ENCODE results near the gene PPP1R7.

The PPP1R7 gene

GRCh38 chr2:241120440-241120839 is 29.8 kb upstream of the PPP1R7 start:
- no peak for DNase-seq (ENCODE audit: low spot score)

- DNase-seq (ENCODE audit: low spot score), result no peak
Observed at GRCh38 chr2:241121008-241121407, 29.3 kb upstream of the PPP1R7 start.

DNA sequence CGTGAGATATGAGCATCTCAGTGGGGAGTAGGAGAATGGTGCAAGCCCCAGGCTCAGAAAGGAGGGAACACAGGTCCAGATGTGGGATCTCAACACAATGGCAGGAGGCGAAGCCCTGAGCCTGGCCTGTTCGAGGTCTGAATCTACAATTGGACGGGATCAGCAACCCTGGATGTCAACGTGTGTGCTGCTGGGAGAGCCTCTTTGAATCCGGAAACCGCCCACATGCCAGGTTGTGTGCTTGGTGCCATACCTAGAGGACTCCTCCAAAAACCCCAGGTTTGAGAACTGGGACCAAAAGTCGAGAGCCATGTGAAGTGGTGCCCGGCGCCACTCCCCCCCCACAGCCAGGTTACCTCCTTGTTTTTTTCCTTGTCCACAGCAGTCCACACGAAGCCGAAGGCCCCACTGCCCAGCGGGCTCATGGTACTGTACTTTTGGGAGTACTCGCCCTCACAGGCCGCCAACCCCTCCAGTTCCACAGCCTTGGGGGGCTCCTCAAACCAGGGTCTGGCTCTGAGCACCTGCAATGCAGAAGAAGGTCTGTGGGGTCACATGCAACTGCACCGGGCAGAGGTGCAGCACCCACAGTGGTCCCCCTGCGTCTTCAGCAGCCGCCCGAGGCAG is 27.8 kb upstream of the PPP1R7 start:
- DNase-seq (ENCODE audit: low spot score), result no peak

- DNase-seq (ENCODE audit: low spot score), result no peak
Observed at GRCh38 chr2:241123816-241124536, 26.3 kb upstream of the PPP1R7 start.

- DNase-seq (ENCODE audit: low spot score), result no peak
Observed at GRCh38 chr2:241125626-241126025, 24.6 kb upstream of the PPP1R7 start.

DNA sequence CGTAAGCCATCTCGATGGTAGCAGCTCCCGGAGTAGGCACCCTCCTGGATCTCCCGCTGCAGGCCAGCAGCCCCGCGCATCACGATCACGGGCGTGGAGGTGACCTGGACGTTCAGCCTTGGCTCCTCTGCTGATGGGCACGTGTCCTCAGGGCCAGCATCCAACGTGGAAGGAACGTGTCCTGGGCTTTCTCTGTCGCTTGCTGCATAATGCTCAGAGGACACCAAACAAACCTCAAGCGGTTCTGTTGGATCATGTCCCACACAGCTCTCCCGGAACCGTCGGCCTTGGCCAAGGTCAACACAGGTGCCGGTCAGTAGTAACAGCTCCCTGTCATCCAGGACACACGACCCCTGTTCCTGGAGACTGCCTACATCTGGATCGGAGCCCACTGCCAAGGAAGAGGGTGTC is 24.1 kb upstream of the PPP1R7 start:
- no peak for DNase-seq (ENCODE audit: low spot score)

- DNase-seq (ENCODE audit: low spot score), result no peak
Observed at GRCh38 chr2:241126771-241127202, 23.5 kb upstream of the PPP1R7 start.

- DNase-seq (ENCODE audit: low spot score), result no peak
Observed at GRCh38 chr2:241128266-241128665, 22.0 kb upstream of the PPP1R7 start.

GRCh38 chr2:241129086-241129871 is 21.0 kb upstream of the PPP1R7 start:
- DNase-seq (ENCODE audit: low spot score), result no peak

DNA sequence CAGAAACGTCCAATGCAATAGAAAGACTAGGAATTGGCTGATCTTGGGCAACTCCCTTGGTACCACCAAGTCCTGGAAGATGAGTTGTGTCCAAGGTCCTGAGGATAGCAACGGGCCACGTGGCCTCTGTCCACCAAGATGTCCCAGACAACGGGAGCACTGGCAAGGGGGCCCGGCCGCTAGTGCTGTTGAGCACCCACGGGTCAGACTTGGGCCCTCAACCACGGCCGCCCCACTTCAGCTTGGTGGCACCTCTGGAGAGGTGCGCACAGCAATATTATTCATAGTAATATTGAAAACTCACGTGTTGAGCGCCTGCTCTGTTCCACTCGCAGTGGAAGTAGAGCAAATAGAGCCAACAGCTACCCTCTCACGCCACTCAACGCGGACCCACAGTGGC is 20.0 kb upstream of the PPP1R7 start:
- DNase-seq (ENCODE audit: low spot score), result no peak

- DNase-seq (ENCODE audit: low spot score), result no peak
Observed at GRCh38 chr2:241131531-241131930, 18.7 kb upstream of the PPP1R7 start.

GRCh38 chr2:241132538-241133435 is 17.5 kb upstream of the PPP1R7 start:
- no peak for DNase-seq (ENCODE audit: low spot score)

DNA sequence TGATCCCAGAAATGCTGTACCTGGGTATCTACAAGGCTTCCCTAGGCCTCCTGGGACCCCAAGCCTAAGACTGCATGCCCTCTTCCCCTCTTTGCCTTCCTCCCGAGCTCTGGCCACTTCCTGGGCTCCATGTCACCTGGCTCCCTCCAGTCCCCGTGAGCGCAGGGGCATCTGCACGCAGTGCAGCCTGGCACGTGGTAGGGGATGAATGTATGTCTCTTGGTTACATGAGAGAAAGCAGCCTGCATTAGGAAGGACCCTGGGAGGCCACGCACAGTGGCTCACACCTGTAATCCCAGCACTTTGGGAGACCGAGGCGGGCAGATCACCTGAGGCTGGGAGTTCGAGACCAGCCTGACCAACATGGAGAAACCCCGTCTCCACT is 16.8 kb upstream of the PPP1R7 start:
- no peak for DNase-seq (ENCODE audit: low spot score)

DNA sequence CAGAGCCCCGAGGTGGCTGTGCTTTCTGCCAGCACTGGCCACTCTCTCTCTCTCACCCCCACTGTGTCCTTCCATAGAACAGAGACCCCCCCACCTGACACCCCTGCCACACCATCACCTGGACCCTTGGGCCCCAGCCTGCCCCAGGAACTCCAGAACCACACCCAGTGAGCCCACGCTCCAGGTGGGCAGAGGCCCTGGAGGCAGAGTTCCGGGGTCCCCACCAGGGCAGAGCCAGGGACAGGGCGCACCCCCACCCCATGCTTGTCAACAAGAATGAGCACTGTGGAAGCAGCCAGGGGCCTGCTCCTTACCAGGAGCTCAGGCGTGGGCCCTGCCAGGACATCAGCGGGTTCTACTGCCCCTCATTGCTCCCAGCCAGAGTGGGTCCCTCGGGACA is 15.6 kb upstream of the PPP1R7 start:
- DNase-seq (ENCODE audit: low spot score), result no peak

DNA sequence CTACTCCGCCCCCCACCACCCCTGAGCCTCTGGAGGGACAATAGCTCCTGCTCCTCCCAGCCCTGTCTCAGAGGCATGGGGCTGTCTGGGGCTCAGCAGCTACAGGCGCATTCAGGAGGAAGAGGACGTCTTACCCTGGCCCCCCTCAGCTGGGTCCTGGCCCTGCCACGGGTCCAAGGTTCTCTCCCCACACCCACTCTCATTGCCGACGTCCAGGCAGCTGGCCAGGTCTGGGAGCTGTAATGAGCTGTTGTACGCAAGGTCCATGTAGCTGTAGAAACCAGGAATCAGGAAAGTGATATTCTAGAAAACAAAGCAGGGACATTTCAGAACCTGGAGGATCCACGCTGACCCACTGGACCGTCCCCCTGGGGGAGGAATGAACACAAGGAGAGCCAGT is 14.5 kb upstream of the PPP1R7 start:
- no peak for DNase-seq (ENCODE audit: low spot score)

DNA sequence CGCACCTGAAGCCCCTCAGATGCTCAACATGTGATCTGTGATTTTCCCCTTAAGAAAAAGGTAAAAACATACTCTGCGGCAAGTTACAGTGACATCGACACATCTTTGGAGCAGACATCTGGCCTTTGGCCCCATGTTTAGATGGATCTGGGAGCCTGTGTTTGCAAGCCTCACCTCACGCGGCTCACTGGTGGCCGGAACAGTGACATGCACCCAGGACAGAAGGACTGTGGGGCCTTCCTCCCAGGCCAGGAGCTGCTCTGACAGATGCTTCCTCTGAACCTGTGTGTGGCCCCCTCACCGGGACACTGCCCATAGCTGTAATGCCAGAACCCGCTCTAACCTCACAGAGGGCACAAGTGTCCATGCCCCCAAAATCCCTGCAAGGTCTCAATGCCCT is 14.1 kb upstream of the PPP1R7 start:
- no peak for DNase-seq (ENCODE audit: low spot score)

GRCh38 chr2:241136661-241137260 is 13.5 kb upstream of the PPP1R7 start:
- DNase-seq (ENCODE audit: low spot score), result no peak

GRCh38 chr2:241137276-241138190 is 12.7 kb upstream of the PPP1R7 start:
- no peak for DNase-seq (ENCODE audit: low spot score)

DNA sequence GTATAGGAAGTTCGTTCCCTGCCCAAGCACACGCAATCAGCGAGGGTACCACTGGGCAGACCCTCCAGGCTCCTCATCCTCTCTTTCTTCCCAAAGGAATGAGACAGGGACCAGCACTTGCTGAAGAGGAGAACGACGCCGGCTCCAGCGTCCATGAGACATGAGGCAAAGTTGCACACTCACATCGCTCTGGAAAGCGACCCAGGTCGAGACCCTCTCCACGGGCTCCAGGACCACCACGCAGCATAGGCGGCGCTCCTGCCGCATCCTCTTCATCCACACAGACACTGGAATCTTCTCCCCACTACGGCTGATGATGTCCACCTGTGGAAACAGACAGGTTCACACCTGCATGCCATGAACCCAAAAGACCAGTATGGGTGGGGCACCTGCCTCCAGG is 11.8 kb upstream of the PPP1R7 start:
- no peak for DNase-seq (ENCODE audit: low spot score)

Measured in SK-N-DZ (cell line).